Retinal pigment epithelial cell (primary cell): ENCODE results near the gene PSMG2.

Experiments used
- DNase-seq: peaks from one replicate; pipeline ENCODE4 v3.0.0-alpha.2; 2010; ENCODE audit warnings: low read depth
- H3K4me3 ChIP-seq: 2 replicates; pipeline ENCODE4 v1.5.1; 2011; ENCODE audit warnings: mild to moderate bottlenecking, low read length, control low read depth, moderate library complexity
- TF ChIP-seq, protein P1 (sequence below): conservative IDR thresholded peaks from 2 replicates; pipeline ENCODE4 v1.5.1; 2011; ENCODE audit warnings: low read depth, low read length, control low read depth, inconsistent platforms

PSMG2 gene

GRCh38 chr18:12745095-12745795, 42.4 kb downstream of the PSMG2 start:
- no peak for DNase-seq
- H3K4me3 ChIP-seq: no peak overlapping the region
- TF ChIP-seq, protein P1, sequence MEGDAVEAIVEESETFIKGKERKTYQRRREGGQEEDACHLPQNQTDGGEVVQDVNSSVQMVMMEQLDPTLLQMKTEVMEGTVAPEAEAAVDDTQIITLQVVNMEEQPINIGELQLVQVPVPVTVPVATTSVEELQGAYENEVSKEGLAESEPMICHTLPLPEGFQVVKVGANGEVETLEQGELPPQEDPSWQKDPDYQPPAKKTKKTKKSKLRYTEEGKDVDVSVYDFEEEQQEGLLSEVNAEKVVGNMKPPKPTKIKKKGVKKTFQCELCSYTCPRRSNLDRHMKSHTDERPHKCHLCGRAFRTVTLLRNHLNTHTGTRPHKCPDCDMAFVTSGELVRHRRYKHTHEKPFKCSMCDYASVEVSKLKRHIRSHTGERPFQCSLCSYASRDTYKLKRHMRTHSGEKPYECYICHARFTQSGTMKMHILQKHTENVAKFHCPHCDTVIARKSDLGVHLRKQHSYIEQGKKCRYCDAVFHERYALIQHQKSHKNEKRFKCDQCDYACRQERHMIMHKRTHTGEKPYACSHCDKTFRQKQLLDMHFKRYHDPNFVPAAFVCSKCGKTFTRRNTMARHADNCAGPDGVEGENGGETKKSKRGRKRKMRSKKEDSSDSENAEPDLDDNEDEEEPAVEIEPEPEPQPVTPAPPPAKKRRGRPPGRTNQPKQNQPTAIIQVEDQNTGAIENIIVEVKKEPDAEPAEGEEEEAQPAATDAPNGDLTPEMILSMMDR: no peak

DNA sequence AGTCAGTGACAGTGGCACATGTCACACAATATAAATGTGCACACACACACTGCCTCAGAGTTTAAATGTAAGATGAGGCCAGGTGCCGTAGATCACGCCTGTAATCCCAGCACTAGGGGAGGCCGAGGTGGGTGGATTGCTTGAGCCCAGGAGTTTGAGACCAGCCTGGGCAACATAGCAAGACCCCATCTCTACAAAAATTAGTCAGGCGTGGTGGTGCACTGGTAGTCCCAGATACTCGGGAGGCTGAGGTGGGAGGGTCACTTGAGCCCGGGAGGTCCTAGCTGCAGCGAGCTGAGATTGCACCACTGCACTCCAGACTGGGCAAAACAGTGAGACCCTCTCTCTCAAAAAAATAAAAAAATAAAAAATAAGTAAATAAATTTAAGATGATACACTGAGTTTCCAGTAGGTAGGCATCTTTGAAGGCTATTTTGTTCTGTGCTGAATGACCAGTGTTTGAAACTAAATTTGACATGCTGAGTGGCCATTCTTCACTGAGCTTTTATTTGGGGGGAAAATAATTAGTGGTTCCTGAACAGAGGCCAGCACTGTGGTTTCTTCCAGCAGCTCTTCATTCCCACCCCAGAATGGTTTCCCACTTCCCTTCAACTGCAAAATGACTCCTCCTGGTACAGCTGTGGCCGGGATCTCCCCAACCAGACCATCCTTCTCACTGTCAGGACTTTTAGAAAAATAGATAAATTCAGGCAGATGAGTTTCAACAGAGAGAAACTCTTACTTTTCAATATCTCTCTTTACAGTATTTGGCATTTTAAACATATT, 44.9 kb downstream of the PSMG2 start:
- DNase-seq: no peak
- TF ChIP-seq, protein P1: no peak

DNA sequence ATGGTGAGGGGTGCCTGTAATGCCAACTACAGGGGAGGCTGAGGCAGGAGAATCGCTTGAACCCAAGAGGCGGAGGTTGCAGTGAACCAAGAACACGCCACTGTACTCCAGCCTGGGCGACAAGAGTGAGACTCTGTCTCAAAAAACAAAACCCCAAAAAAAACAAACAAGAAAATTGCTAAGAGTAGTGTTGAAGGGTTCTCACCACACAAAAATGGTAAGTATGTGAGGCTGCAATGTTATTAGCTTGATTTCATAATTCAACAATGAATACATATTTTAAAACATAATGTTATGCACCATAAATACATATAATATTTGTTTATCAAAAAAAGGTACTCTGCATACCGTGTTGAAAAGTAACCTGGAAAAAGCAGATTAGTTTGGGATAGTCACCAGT, 45.8 kb downstream of the PSMG2 start:
- H3K4me3 ChIP-seq: no peak overlapping the region
- TF ChIP-seq, protein P1: no peak
- DNase-seq: no peak

More for the DNA sequence above, 44.9 kb downstream of the PSMG2 start:
- no peak overlapping the region for H3K4me3 ChIP-seq

GRCh38 chr18:12749121-12749520, 46.3 kb downstream of the PSMG2 start:
- DNase-seq: no peak
- TF ChIP-seq, protein P1: no peak
- H3K4me3 ChIP-seq: no peak overlapping the region

DNA sequence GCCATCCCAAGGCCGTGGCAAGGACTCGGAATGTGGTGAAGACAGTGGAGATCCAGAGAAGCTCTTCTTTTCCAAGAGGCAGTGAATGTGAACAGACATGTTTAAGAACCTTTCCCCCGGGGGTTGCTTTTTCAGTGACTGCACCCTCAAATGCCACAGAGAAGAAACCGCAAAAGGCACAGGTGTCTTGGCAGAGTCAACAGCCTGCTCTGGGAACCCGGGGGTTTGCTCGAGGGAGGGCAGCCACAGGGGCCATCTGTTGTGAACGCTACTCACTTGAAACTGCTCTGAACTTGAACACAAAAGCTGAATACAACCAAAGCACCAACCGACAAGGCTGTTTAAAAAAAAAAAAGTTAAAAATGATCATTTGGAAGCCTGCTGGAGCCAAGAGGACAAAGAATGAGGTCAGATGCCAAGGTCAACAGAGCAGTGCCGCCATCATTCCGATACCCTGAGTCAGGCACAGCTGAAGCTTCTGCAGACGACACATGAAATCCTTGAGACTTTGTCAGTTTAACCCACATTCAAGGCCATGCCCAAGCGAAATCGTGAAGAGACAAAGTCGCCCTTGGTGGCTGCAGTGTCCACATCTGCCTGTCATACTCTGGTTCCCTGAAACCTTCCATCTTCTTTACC, 47.4 kb downstream of the PSMG2 start:
- TF ChIP-seq, protein P1: no peak
- no peak overlapping the region for H3K4me3 ChIP-seq
- no peak for DNase-seq

DNA sequence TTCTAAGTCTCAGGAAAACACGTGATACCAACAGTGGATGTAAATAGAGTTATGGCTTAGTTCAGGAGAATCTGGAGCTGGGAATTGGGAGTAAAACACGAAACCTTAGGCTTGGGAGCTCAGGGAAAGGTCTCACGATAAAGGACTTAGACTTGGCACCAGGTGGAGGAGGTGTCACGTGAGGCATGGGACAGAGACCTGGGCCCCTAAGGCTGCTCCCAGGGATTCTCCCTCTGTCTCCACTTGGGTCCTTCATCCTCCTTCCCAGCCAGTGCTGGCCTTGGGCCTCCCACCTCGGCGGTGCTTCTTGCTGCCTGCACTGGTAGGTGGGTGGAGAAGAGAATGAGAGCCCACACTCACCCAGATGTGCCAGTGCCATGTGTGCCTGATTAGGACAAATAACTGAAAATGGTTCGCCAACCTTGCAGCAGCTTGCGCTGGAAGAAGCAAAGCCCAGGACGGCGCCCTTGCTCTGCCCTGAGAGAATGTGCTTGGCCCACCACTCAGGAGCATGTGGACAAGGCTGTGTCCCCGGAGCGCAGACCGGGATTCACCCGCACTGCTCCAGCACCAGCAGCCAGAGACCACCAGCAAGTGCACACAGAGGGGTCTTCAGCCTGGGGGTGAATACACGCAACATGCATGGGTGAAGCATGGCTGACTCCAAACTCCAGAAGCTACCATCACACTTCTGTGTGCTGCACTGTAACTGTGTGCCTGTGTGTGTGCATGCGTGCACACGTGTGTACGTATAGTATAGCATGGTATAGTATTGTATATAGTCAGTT, 48.1 kb downstream of the PSMG2 start:
- H3K4me3 ChIP-seq: no peak overlapping the region
- TF ChIP-seq, protein P1: no peak

More for the DNA sequence above, 48.1 kb downstream of the PSMG2 start:
- DNase-seq: no peak
